Measurements from ENCODE around the gene HIC2.

DNA sequence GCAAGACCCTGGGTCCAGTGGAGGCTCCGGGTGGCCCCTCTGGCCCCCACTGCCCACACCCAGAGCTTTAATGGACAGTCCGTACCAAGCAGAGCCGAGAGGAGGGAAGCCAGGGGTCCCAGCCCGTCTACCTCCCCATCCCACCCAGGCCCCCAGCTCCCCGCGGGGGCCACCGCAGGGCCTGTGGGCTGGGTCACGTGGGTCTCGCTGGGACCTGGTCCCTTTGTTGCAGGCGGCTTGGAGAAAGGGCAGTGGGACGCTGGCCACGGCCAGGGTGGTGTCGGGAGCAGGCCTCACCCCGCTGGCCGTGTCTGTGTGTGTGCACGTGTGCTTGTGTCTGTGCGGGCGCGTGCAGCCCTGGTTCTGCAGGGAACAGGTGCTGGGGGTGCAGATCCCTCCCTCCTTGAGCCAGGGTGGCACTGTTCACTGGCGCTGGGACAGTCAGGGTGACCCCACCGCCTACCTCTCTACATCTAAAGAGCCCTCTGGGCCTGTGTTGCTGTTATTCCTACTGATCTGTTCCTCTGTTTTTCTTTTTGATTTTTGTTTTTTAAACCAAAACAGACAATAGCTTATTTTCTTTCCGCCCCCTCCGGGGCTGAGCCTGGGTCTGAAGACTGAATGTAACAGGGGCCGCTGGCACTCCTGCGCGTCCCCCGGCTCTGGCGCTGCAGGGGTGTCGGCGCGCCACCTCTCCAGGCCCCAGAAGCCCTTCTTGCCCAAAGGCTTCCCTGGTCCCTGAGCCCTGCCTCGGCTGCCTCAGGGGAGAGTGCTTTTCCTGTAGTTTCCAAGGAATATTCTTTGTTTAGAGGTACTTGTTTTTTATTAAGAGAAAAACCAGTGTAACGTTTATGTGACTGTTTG lies 29.9 kb downstream of the HIC2 start:
- TF ChIP-seq HDGF (IDR thresholded peaks at IDR 0.05; ENCODE audit: borderline replicate concordance) (no peak), NFRKB (IDR thresholded peaks at IDR 0.05) (no peak)

Data from HEK293T (cell line).